Stimulated activated CD4-positive, alpha-beta T cell treated with anti-CD3 and anti-CD28 coated beads, TNF-alpha, amount 100 ng/mL, for 24 hours (primary cell): ENCODE results near the gene OR7A10.

Source experiments
- DNase-seq, 3 experiments: peaks; one replicate each; pipeline ENCODE4 v3.0.0-alpha.2; 2020; ENCODE audit warnings: low read depth in 3 of 3

Gene OR7A10

DNA sequence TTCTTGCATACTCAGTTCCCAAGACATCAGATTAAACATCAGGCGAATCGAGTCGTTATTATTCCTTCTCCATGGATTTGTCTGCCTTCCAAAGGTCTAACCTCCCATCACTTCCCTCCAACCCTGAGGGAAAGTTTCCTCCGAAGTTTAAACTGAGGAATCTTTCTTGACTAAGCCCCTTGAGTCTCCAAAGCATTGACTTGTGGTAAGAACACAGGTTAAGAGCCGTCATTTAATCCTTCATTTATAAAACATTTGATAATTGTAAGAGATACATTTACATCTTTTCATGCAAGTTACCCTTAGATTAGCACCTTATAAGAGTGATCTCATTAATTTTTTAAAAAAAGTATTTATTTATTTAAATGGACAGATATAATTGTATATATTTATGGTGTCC, at the start of gene OR7A10:
TSS of gene OR7A10 (minus strand) at position 101 of the 400 bp plus-strand sequence. CDS start 7,045 bp downstream, outside the sequence.
- no peak for DNase-seq

GRCh38 chr19:14890643-14891379, 42.1 kb upstream of the OR7A10 start:
- no peak for DNase-seq

DNA sequence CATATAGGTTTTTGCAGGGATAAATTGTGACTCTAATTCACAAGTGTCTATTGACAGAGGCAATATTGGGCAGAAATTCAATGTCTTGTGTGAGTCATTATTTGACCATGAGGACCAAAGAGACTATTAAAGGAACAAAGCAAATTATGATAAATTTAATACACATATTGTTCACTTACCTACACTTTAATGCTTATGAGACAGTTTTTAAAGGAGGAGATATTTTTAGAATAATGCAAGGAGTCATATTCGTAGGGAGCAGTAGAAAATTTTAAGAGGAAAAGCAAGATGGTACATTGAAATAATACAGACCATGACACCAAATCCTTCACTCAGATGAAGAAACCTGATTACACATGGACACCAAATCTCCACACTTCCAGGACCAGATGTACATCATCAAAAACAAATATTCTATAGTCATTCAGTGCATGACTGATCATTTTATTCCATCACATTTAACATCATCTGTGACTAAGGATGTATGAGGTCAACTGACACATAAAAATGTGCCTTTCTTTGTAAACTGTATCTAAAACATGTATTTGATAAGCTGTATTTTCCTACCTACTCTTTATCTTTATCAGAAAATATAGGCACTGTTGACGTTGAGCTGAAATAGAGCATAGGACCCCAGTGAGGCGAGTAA, 41.4 kb upstream of the OR7A10 start:
- DNase-seq = no peak

DNA sequence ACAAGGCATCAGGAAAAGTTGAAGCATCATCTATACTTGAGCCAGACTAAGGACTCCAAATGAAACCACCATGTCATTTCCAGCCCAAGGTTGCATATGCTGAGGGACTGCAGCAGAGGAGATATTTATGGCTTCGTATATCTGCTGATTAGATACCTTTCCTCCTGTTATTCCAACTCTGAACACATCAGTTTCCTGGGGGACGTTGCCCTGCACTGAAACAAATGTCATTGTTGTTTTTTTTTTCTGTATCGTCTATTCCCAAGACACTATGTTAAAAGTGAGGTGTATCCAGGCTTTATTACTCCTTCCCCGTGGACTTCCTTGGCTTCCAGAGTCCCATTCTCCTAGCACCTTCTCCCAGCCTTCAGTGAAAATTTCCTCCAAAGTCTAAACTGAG, 37.3 kb upstream of the OR7A10 start, which contains the start of gene OR7A17:
TSS of gene OR7A17 (minus strand) at position 101 of the 400 bp plus-strand sequence. CDS start 4,777 bp downstream, outside the sequence.
- no peak for DNase-seq

- no peak for DNase-seq
These were observed 23.0 kb upstream of the OR7A10 start for GRCh38 chr19:14871619-14872230.

- no peak for DNase-seq
These were observed 19.8 kb upstream of the OR7A10 start for GRCh38 chr19:14868497-14868896.

DNA sequence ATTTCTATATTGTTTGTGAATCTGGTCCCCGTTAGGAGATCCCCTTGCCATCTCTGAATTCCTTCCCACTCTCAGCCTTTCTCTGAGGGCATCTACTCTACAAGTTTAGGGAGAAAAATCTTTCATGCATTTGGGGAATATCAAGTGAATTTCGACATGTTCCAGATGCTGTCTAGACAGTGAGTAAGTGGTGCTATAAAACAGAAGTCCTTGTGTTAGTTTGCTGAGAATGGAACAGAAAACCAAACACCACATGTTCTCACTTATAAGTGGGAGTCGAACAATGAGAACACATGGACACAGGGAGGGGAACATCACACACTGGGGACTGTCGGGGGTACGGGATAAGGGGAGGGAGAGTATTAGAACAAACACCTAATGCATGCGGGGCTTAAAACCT, 5.1 kb downstream of the OR7A10 start:
- no peak for DNase-seq

DNA sequence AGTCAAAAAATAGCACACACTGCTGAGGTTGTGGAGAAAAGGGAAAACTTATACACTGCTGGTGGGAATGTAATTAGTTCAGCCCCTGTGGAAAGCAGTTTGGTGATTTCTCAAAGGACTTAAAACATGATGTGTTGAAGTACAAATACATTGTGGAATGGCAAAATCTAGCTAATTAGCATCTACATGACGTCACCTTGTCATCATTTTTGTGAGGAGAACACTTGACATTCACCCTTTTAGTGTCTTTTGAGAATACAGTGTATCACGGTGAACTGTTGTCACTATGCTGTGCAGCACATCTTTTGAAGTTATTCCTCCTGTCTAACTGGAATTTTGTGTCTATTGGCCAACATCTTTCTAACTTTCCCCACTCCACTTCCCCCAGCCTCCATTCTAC, 5.6 kb downstream of the OR7A10 start:
- DNase-seq = no peak

- DNase-seq = no peak
These were observed 8.5 kb downstream of the OR7A10 start for GRCh38 chr19:14840206-14840605.

GRCh38 chr19:14837391-14837790, 11.3 kb downstream of the OR7A10 start:
- DNase-seq = no peak

- DNase-seq = no peak
These were observed 13.7 kb downstream of the OR7A10 start, which contains the start of the genes OR7A5 and OR7C1 for GRCh38 chr19:14835011-14835410. Gene OR7A5, minus strand, starts transcription at chr19:14835185. Its CDS starts 6,944 bp downstream, at chr19:14828241. Gene OR7C1, minus strand, starts transcription at chr19:14835185. Its CDS starts 35,049 bp downstream, at chr19:14800136.

DNA sequence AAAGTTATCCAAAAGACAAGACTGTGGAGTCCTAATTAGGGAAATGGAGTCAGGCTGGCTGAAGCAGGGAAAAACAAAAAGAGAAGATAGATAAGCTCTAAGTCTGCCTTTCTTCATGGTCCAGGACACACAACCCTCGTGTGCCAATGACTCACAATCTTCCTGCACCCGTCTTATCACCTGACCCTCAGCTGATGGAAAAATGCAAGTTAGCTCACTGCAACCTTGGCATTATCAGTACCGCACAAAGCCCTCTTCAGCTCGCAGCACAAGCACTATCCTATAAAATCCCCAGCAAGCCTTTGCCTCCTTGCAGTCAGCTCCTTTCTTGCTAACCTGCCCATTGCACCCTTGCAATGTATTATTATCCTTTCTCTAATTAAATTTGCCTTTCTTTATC, 18.0 kb downstream of the OR7A10 start:
- DNase-seq = no peak

DNA sequence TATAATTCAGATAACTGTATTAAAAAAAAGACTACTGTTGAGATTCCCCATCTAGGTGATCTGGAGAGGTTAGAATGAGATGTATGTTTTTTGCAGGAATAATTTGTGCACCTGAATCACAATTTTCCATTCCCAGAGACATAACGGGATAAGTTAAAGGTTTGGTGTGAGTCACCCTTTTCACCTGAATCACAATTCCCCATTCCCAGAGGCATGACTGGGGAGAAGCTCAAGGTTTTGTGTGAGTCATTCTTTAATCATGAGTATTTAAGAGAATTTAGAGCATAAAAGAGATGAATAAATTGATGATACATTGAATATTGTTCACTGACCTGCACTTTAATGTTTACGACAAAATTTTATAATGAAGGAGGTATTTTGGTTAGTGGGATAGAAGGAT, 22.7 kb downstream of the OR7A10 start:
- no peak for DNase-seq

DNA sequence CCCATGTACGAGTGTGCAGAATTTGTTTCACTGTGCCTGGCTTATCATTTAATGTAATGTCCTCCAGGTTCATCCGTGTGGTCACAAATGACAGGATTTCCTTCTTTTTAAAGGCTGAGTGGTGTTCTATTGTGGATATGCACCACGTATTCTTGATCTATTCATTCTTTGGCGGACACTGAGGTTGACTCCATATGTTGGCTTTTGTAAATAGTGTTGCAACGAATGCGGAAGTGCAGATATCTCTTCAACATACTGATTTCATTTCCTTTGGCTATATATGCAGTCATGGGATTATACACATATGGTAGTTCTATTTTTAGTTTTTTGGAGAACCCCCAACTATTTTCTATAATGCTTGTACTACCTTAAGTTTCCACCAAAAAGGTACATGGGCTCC, 26.8 kb downstream of the OR7A10 start:
- no peak for DNase-seq

DNA sequence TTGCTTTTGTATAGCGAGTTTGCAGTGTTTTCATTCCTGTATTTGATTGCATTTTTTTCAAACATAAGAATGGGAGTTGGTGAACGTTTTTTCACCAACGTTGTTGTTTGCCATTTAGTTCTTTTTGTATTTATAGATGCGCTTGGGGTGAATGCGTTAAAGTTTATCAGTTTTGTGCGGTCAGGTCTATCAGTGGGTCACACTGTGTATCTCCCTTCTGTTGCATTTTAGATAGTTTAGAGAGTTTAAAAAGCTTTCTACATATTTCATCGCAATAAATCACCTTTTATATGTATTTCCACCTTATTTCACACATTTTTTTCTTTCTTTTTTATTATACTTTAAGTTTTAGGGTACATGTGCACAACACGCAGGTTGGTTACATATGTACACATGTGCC, 30.1 kb downstream of the OR7A10 start:
- no peak for DNase-seq

- no peak for DNase-seq
These were observed 31.7 kb downstream of the OR7A10 start for GRCh38 chr19:14817052-14817451.

DNA sequence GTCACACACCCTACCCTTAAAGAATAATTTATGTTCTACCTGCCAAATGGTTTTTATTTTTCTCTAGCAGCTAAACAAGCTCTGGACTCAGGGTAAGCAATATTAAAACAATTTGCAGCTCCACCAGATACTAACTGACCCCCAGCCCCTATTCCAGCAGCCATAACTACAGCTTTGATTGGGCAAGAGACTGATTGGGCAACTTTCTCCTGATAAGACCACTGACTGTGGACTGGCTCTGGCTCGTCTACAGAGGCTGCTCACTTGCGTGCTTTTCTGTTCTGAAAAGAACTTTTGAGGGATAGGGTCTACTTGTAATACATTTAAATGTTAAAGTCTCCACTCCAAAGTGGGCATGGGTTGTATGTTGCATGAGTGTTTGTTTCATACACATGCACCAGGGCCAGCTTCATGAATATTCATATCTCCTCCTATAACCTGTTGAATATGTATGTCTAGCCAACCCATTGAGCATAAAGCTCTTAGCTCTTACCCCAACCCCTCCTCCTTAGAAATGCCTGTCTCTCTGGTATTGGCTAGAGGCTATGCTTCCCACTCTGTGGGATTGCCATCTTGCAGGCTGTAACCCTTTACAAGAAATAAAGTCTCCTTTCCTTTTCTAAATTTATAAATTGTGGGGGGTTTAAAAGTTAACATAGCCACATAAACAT, 33.6 kb downstream of the OR7A10 start:
- no peak for DNase-seq

- no peak for DNase-seq
These were observed 39.3 kb downstream of the OR7A10 start for GRCh38 chr19:14809272-14810057.

DNA sequence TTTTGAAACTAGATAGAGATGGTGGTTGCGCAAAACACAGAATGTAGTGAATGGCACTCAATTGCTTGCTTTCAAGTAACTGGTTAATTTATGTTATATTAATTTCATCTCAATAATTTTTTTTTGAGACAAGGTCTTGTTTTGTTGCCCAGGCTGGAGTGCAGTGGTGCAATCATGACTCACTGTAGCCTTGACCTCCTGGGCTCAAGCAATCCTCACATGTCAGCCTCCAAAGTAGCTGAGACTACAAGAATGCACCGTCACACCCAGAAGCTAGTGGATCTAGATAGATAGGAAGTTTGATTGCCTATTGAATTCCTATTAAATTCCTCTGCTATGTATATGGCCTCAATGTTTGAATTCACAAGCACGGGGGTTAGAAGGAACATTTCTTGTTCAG, 44.0 kb downstream of the OR7A10 start:
- DNase-seq = no peak

DNA sequence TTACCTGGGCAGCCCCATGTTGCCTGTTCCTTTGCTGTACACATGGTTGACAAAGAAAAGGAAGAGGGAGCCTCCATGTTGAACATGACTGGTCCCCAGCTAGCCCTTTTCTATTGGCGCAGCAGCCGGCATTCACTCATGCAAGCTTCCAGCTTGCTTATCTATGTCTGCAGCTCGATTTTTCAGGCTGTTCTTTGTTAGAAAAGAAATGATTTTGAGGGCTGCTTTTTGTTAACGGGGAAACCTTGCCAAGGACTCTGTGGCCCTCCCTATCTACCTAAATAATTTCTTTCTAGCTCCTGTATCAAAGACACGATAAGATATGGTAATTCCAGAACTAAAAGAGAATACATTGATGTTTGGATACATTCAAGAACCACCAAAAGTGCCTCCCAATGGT, 50.0 kb downstream of the OR7A10 start:
- no peak for DNase-seq

GRCh38 chr19:14796021-14796420, 52.7 kb downstream of the OR7A10 start:
- DNase-seq = no peak
